Measurements from ENCODE around the gene OR2T2.

GRCh38 chr1:248471154-248471553 lies 25.7 kb downstream of the OR2T2 start:
- no peak for TF ChIP-seq CTCF (IDR thresholded peaks at IDR 0.05)
- TF ChIP-seq POLR2AphosphoS5 (IDR thresholded peaks at IDR 0.05) = no peak

Measured in sigmoid colon (tissue), 4 donors.